ENCODE data around the gene SFMBT1.

Gene SFMBT1

DNA sequence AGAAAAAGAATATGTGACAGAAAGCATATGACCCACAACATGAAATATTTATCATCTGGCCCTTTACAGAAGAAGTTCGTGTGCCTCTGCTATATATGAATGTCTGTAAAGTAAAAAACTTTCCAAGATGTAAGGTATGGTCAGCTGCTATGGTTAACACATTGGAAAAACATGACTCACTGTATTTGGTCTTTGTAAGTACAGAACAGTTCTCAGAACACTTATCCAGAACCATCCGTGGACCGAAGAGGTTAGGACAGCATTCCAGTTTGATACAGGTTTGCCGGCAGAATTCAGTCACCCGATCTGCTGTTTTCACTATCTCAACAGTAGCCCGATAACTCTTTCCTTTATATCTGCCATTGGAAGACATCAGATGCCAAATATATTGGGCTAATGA is 135.1 kb downstream of the SFMBT1 start:
- no peak for DNase-seq

DNA sequence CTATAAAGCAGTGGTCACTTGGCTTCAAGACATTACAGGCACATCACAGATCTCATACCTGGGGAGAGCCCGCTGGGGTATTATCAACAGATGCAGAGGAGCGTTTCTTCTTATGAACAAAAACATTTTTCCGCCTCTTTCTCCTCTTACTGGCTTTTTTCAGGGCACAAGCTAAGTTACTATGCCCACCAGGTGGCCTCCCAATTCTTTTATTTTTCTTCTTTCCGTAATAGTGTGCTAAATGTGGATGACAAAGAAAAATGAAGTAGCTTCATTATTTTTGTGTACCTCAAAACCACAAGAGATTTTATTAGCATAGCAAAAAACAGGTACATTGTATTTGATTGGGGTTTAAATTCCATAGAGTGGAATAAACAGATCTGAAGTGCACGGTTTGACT is 138.4 kb downstream of the SFMBT1 start:
- DNase-seq, result no peak

DNA sequence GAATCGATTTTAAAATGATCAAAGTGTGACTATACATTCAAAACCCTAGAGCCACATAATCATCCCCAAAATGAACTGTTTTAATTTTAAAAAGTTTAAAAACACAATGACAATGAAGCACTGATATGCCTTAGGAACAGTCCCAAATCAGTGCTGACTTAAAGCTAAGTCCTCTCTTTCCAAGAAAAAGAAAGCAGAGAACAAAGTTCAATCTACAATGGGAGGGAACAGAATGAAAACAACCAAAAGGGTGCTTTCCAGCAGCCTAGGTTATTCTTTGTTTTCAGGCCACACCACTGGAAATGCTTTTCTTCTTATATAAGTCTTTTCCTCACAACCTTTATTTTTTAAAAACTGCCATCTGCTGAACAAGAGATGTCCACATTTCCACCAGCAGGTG is 141.3 kb downstream of the SFMBT1 start:
- no peak for DNase-seq

DNA sequence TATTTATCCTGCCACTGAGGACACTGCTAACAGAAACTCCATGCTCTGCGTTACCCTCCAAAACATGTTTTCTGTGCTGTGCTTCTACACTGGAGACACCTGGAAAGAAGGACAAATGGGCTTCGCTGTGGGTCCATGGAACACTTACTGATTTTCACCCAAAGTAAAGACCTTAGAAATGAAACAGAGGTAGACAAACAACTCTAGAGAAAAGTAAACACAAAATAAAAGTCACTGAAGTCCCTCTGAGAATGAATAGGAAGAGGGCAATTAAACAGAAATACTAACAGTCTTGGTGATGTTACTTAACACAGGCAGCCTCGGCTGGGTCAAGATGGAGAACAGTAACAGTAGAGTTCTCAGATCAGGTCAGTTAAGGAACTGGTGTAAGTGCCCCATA is 141.9 kb downstream of the SFMBT1 start:
- no peak for DNase-seq

DNA sequence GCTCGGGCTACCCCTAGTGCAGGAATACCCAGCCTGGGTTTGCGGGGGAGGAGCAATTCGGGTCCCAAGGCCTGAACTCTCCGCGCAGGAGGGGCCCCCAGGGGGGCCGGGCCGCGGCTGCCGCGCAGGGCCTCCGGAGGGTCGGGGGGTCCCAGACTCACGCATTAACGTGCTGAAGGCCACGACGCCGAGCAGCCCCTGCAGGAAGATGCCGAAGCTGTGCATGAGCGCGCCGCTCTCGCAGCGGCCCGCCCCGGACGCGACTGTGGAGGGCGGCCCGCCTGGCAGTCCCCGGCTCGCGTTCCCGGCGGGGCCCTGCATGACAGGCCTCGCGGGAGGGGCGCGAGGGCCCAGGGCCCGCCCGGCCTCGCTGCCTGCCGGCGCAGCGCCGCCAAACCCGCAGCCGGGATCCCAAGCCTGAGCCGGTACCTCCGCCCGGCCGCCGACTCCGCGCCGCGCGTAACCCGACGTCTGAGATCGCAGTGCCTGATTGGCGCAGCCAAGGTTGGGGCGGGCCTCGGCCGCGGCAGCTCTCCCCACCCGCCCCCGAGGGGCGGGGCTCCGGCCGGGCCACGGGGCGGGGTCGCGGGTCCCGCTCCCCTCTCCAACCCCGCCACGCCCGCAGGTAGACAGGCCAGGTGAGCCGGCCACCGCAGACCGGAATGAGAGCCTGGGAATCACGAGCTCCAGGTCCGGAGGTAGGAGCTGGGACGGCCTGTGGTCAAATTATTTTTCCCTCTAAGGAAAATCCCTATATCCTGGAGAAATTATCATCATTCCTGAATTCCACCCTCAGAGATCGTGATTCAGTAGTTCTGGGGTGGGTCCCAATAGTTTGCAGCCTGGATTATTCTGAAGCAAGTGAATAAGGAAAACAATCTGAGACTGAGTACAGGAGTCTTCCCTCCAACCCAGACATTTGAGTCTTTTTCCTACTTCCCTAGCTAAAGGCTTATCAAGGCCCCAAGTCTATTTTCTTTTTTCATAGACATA is 148.4 kb downstream of the SFMBT1 start, which contains the start of gene STIMATE:
Gene STIMATE (minus strand): TSS at position 419 of the 993 bp plus-strand sequence. CDS start 98 bp downstream, at position 321.
- DNase-seq, result peak; percentile 84

DNA sequence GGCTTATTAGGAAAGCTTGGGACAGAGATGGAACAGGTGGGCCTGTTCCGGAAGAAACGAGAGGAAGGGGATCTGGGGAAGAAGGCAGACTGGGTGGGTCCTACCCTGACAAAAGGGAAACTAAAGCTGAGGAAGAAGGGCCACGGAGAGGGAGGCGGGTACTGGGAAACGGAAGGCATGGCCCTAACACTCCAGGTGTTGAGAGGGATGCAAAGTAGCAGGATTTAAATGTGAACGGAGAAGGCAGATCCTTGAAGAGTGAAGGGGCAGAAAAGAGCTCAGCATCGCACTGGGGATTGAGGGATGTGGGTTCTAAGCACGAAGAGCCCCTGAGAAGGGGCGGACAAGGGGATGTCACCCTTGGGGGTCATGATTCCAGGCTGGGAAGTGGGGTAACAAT is 149.3 kb downstream of the SFMBT1 start:
- DNase-seq, result no peak

GRCh38 chr3:52896151-52896550 is 149.7 kb downstream of the SFMBT1 start:
- no peak for DNase-seq

GRCh38 chr3:52895418-52895817 is 150.5 kb downstream of the SFMBT1 start:
- DNase-seq, result peak; percentile 35

- DNase-seq, result no peak
Observed at GRCh38 chr3:52894756-52895155, 151.1 kb downstream of the SFMBT1 start.

DNA sequence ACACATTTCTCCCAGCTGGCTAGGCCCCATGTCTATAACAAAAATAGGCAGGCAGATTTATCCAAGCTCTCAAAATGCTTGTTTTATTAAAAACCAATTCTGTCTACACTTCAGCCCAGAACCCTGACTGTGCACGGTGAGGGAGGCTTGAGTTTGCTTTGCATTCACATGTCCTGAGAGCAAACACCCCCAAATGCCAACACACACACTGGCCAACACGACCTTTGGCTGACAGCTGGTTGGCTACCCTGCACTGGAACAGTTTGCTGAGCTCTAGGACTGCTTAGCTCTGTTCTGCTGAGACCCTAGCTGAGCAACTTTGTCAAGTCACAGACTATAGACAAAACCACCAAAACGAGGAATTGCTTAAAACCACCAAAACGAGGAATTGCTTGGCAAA is 152.2 kb downstream of the SFMBT1 start:
- DNase-seq, result no peak

GRCh38 chr3:52892625-52893311 is 153.1 kb downstream of the SFMBT1 start:
- peak; percentile 27 for DNase-seq

- DNase-seq, result no peak
Observed at GRCh38 chr3:52892290-52892624, 153.6 kb downstream of the SFMBT1 start.

DNA sequence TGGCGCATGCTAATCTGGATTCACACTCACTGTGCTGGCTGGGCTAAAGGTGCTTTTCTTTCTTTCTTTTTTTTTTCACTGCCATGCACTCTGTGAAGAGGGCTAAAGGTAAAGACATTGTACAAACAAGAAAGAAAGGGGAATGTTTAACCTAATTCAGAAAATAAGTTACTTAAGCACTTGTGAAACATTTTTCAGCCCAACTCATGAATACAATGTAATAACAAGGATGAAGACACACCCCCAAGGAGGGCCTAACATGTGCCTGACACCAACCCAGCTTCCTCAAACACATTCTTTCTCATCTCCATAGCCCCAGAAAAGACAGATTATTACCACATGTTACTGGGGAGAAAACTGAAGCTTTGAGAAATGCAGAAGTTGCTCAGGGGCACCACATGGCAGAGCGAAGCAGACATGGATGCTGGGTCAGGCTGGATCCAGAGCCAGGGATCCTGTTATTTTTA is 154.2 kb downstream of the SFMBT1 start:
- no peak for DNase-seq

DNA sequence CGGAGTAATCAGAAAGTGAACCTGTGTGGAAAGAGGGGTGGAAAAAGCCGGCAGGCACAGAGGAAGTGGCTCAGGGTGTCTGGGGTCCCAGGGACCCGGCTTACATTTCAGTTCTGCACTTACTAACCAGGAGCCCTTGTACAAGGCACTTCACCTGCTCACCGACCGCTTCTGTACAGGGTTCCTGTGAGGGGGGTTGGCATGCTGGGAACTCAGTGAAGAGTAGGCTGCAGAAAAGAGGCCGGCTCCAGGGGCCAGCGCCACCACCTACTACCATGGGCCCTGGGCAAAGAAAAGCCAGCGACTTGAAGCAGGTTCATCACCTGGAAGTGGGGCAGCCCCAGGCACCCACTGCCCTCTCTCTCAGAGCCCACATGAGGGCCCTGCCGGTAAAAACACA is 154.7 kb downstream of the SFMBT1 start:
- peak; percentile 48 for DNase-seq

- peak; percentile 34 for DNase-seq
Observed at GRCh38 chr3:52890735-52891134, 155.1 kb downstream of the SFMBT1 start.

- DNase-seq, result no peak
Observed at GRCh38 chr3:52889901-52890300, 156.0 kb downstream of the SFMBT1 start.

GRCh38 chr3:52887166-52887565 is 158.7 kb downstream of the SFMBT1 start:
- no peak for DNase-seq

GRCh38 chr3:52886049-52886730 is 159.7 kb downstream of the SFMBT1 start:
- no peak for DNase-seq

GRCh38 chr3:52882377-52882776 is 163.5 kb downstream of the SFMBT1 start:
- DNase-seq, result no peak

DNA sequence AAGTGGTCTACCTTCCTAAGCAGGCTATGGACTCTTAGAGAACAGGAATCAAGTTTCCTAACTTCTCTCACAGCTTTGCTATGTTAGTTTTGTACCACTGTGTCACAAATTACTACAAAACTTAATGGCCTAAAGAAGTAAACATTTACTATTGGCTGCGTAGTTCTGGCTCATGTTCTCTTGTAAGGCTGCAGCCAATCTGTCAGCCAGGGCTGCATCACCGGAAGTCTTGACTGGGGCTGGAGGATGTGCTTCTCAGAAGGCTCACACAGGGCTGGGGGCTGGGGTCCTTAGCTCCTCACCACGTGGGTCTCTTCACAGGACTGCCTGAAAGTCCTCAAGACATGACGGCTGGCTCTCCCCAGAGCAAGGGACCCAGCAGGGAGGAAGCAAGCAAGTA is 164.0 kb downstream of the SFMBT1 start:
- DNase-seq, result no peak

DNA sequence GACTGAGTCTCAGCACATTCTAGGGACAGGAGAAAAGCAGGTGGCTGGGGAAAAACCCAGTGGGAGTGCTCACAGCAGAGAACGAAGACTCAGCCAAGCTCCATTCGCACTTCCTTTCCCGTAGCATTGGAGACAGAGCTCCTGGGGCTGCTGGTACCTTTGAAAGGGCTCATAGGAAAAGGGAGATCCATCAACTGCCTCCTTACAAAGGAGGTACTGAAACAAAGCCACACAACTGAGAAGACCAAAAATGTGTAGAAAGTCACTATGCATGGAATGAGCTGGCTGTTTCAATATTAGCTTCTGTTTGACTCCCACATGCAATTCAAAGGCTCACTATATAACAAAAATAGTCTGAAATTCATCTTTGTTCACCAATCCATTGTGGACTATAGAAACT is 165.4 kb downstream of the SFMBT1 start:
- no peak for DNase-seq

- no peak for DNase-seq
Observed at GRCh38 chr3:52880047-52880446, 165.8 kb downstream of the SFMBT1 start.

DNA sequence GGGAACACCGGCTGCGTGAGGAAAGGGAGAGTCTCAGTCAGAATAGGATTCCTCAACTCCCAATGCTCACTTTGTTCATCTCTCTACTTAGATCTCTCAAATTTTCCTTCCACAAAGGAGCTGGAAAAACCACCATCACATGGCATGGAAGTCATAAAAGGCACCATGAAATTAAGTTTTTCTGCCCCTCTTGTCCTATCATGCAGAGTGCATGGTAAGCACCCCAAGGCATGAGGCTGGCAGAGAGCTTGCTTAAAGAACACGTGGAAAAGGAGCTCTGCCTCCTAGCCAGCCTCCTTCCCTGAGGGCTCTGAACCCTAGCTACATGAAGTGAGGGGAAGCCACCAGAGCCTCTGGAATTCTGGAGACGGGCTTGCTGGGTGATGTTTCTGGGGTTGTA is 166.3 kb downstream of the SFMBT1 start:
- DNase-seq, result no peak
